Muscle layer of colon (tissue), 2 donors: ENCODE results near the gene MAST2.

Experiments
- H3K27ac ChIP-seq: one replicate; pipeline ENCODE4 v1.7.0; 2013; ENCODE audit warnings: low read depth, mild to moderate bottlenecking, low read length, moderate library complexity
- H3K27me3 ChIP-seq, 2 donors: one replicate each; pipeline ENCODE4 v1.7.0; 2013; ENCODE audit warnings: low read length in 2 of 2, mild to moderate bottlenecking in 2 of 2; ENCODE audit not compliant: insufficient read depth in 2 of 2, control insufficient read depth in 1 of 2
- H3K36me3 ChIP-seq: one replicate; pipeline ENCODE4 v1.7.0; 2013; ENCODE audit warnings: mild to moderate bottlenecking, low read length; ENCODE audit not compliant: insufficient read depth
- H3K4me1 ChIP-seq: one replicate; pipeline ENCODE4 v1.7.0; 2013; ENCODE audit warnings: mild to moderate bottlenecking, low read length; ENCODE audit not compliant: insufficient read depth
- H3K4me3 ChIP-seq, 2 donors: one replicate each; pipeline ENCODE4 v1.7.0; 2013; ENCODE audit warnings: low read length in 2 of 2, low read depth in 1 of 2, mild to moderate bottlenecking in 1 of 2, moderate library complexity in 1 of 2
- H3K9ac ChIP-seq: one replicate; pipeline ENCODE4 v1.7.0; 2013; ENCODE audit warnings: low read length
- H3K9me3 ChIP-seq: one replicate; pipeline ENCODE4 v1.7.0; 2013; ENCODE audit warnings: mild to moderate bottlenecking, low read length
- donor health status: abdominal sarcoma.
- donor health status: Adenocarcinoma of cecum.

MAST2 gene

GRCh38 chr1:46017876-46018503, 214.6 kb downstream of the MAST2 start:
- H3K4me1 ChIP-seq, result no peaks in the 10 kb centered on the region
- H3K27me3 ChIP-seq, result no peaks in the 10 kb centered on the region
- no peak overlapping the region for H3K27ac ChIP-seq
- no peak overlapping the region for H3K9ac ChIP-seq
- H3K36me3 ChIP-seq, result peaks cover 10% of the 10 kb centered on the region
- no peak overlapping the region for H3K4me3 ChIP-seq
- H3K9me3 ChIP-seq, result no peaks in the 10 kb centered on the region

- Histone ChIP-seq H3K4me1 (no peaks in the 10 kb centered on the region), H3K4me3 (no peak overlapping the region), H3K36me3 (peaks cover 22% of the 10 kb centered on the region), H3K27ac (no peak overlapping the region), H3K9ac (no peak overlapping the region), H3K9me3 (no peaks in the 10 kb centered on the region), H3K27me3 (no peaks in the 10 kb centered on the region)
Measured at GRCh38 chr1:46019348-46019747, 215.9 kb downstream of the MAST2 start.

GRCh38 chr1:46020010-46020409, 216.6 kb downstream of the MAST2 start:
- no peaks in the 10 kb centered on the region for H3K9me3 ChIP-seq
- peaks cover 23% of the 10 kb centered on the region for H3K36me3 ChIP-seq
- no peak overlapping the region for H3K9ac ChIP-seq
- H3K27ac ChIP-seq, result no peak overlapping the region
- no peaks in the 10 kb centered on the region for H3K27me3 ChIP-seq
- no peaks in the 10 kb centered on the region for H3K4me1 ChIP-seq
- H3K4me3 ChIP-seq, result no peak overlapping the region

GRCh38 chr1:46021046-46021996, 217.9 kb downstream of the MAST2 start:
- Histone ChIP-seq H3K4me3 (no peak overlapping the region), H3K36me3 (peaks cover 23% of the 10 kb centered on the region), H3K27me3 (no peaks in the 10 kb centered on the region), H3K27ac (no peak overlapping the region), H3K4me1 (no peaks in the 10 kb centered on the region), H3K9me3 (no peaks in the 10 kb centered on the region), H3K9ac (no peak overlapping the region)

- H3K27ac ChIP-seq, result no peak overlapping the region
- H3K9me3 ChIP-seq, result no peaks in the 10 kb centered on the region
- H3K4me1 ChIP-seq, result no peaks in the 10 kb centered on the region
- no peak overlapping the region for H3K4me3 ChIP-seq
- H3K27me3 ChIP-seq, result no peaks in the 10 kb centered on the region
- H3K9ac ChIP-seq, result no peak overlapping the region
- H3K36me3 ChIP-seq, result peaks cover 58% of the 10 kb centered on the region
Measured at GRCh38 chr1:46026531-46026930, 223.1 kb downstream of the MAST2 start.

GRCh38 chr1:46027788-46028573, 224.6 kb downstream of the MAST2 start:
- no peak overlapping the region for H3K27ac ChIP-seq
- H3K36me3 ChIP-seq, result peaks cover 56% of the 10 kb centered on the region
- no peaks in the 10 kb centered on the region for H3K9me3 ChIP-seq
- H3K4me1 ChIP-seq, result no peaks in the 10 kb centered on the region
- no peak overlapping the region for H3K4me3 ChIP-seq
- no peaks in the 10 kb centered on the region for H3K27me3 ChIP-seq
- H3K9ac ChIP-seq, result no peak overlapping the region

GRCh38 chr1:46030074-46030870, 226.9 kb downstream of the MAST2 start:
- Histone ChIP-seq H3K36me3 (peaks cover 43% of the 10 kb centered on the region), H3K4me3 (no peak overlapping the region), H3K4me1 (no peaks in the 10 kb centered on the region), H3K9ac (no peak overlapping the region), H3K9me3 (no peaks in the 10 kb centered on the region), H3K27me3 (no peaks in the 10 kb centered on the region), H3K27ac (no peak overlapping the region)

- peaks cover 43% of the 10 kb centered on the region for H3K36me3 ChIP-seq
- H3K9me3 ChIP-seq, result no peaks in the 10 kb centered on the region
- H3K27ac ChIP-seq, result no peak overlapping the region
Measured at GRCh38 chr1:46030876-46031660, 227.7 kb downstream of the MAST2 start.

GRCh38 chr1:46034601-46035516, 231.4 kb downstream of the MAST2 start:
- Histone ChIP-seq H3K27me3 (no peaks in the 10 kb centered on the region), H3K9ac (no peak overlapping the region), H3K9me3 (no peaks in the 10 kb centered on the region), H3K36me3 (peaks cover 21% of the 10 kb centered on the region), H3K4me1 (peaks cover 9% of the 10 kb centered on the region), H3K4me3 (no peak overlapping the region), H3K27ac (no peak overlapping the region)

More at GRCh38 chr1:46030876-46031660, 227.7 kb downstream of the MAST2 start:
- H3K27me3 ChIP-seq, result no peaks in the 10 kb centered on the region
- H3K4me1 ChIP-seq, result no peaks in the 10 kb centered on the region
- no peak overlapping the region for H3K4me3 ChIP-seq
- no peak overlapping the region for H3K9ac ChIP-seq
